Endothelial cell of umbilical vein (primary cell): ENCODE data around the gene KIF1C.

ENCODE experiments used
- EZH2 ChIP-seq: IDR thresholded peaks from 2 replicates; pipeline ENCODE4 v1.6.1; 2012; ENCODE audit warnings: borderline replicate concordance, low read depth, mild to moderate bottlenecking, moderate library complexity, low read length, inconsistent platforms; ENCODE audit not compliant: severe bottlenecking
- GATA2 ChIP-seq: IDR thresholded peaks from 2 replicates; pipeline ENCODE4 v1.7.0; 2011; ENCODE audit warnings: low read depth, mild to moderate bottlenecking, moderate library complexity, mixed read lengths, low read length; ENCODE audit not compliant: insufficient read length, insufficient read depth
- JUN ChIP-seq: IDR thresholded peaks from 2 replicates; pipeline ENCODE4 v1.6.1; 2011; ENCODE audit warnings: borderline replicate concordance, low read depth; ENCODE audit not compliant: insufficient read length, insufficient read depth
- MYC ChIP-seq: IDR thresholded peaks from one replicate; pipeline ENCODE4 v1.6.1; 2011; ENCODE audit warnings: mild to moderate bottlenecking, low read depth, low read length
- POLR2A ChIP-seq: IDR thresholded peaks from 2 replicates; pipeline ENCODE4 v1.6.1; 2012; ENCODE audit warnings: low read depth, mild to moderate bottlenecking, control low read depth, low read length
- POLR2AphosphoS5 ChIP-seq: IDR thresholded peaks from 2 replicates; pipeline ENCODE4 v1.6.1; 2012; ENCODE audit warnings: low read depth, mild to moderate bottlenecking, control low read depth, low read length, moderate library complexity; ENCODE audit not compliant: insufficient read depth
- TF ChIP-seq, protein P1 (sequence below), 2 donors: IDR thresholded peaks; 1 replicate in 1 of 2; 2 replicates in 1 of 2; pipeline ENCODE4 v1.5.1; 2011; ENCODE audit warnings: low read length in 2 of 2, mild to moderate bottlenecking in 2 of 2, moderate library complexity in 2 of 2, control low read depth in 1 of 2, inconsistent platforms in 1 of 2, low read depth in 1 of 2; ENCODE audit not compliant: insufficient read depth in 1 of 2; ENCODE audit errors: extremely low read depth in 1 of 2
- TF ChIP-seq, protein P2 (sequence below): IDR thresholded peaks from 2 replicates; pipeline ENCODE4 v1.6.1; 2011; ENCODE audit not compliant: insufficient read depth, insufficient read length

DNA sequence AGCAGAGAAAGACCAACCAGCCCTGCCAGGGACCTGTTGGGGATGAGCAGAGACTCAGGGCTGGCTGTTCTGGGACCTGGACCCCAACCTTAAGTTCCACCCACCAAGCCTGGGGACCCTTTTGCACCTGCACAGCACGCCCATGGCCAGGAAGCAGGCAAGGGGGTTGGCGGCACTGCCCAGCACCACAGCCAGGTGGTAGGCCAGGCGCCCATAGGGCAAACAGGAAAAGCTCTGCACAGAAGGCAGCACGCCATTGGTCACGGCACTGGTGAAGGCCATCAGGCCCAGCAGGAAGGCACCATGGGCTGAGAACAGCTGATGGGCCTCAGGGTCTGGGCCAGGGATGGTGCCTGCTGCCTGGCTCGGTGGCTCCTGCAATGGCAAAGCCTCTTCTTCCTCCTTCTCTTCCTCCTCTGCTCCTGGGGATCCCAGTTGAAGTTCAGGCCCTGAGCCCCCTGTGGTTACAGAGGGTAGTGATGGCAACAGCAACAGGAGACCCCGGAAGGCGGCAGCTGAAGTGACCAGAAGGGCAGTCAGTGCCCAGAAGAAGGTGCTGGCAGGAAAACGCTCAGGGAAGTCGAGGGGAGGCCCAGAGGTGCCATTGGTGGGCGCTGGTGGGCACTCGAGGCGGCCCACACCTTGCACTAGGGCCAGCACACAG lies 35.7 kb downstream of the KIF1C start:
- TF ChIP-seq, protein P1, sequence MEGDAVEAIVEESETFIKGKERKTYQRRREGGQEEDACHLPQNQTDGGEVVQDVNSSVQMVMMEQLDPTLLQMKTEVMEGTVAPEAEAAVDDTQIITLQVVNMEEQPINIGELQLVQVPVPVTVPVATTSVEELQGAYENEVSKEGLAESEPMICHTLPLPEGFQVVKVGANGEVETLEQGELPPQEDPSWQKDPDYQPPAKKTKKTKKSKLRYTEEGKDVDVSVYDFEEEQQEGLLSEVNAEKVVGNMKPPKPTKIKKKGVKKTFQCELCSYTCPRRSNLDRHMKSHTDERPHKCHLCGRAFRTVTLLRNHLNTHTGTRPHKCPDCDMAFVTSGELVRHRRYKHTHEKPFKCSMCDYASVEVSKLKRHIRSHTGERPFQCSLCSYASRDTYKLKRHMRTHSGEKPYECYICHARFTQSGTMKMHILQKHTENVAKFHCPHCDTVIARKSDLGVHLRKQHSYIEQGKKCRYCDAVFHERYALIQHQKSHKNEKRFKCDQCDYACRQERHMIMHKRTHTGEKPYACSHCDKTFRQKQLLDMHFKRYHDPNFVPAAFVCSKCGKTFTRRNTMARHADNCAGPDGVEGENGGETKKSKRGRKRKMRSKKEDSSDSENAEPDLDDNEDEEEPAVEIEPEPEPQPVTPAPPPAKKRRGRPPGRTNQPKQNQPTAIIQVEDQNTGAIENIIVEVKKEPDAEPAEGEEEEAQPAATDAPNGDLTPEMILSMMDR (IDR thresholded peaks at IDR 0.05; ENCODE audit: extremely low read depth in 1 of 2, insufficient read depth in 1 of 2, low read depth in 1 of 2, low read length in 2 of 2) = no peak
- no peak for TF ChIP-seq POLR2A
- TF ChIP-seq JUN = no peak
- TF ChIP-seq POLR2AphosphoS5 = no peak
- no peak for TF ChIP-seq GATA2
- no peak for TF ChIP-seq MYC
- no peak for TF ChIP-seq EZH2
- TF ChIP-seq, protein P2, sequence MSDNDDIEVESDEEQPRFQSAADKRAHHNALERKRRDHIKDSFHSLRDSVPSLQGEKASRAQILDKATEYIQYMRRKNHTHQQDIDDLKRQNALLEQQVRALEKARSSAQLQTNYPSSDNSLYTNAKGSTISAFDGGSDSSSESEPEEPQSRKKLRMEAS = no peak
